OCI-M2 (cell line): Measurements from ENCODE around the gene UNC13A.

ENCODE experiments used
- DNase-seq: peaks from one replicate; lab custom pipeline; 2025; ENCODE audit not compliant: unreplicated experiment; lab: John Stamatoyannopoulos, UW

Gene UNC13A

GRCh38 chr19:17706750-17707181, 18.6 kb upstream of the UNC13A start:
- DNase-seq = no peak

GRCh38 chr19:17703824-17704463, 15.8 kb upstream of the UNC13A start:
- no peak for DNase-seq

GRCh38 chr19:17695198-17695597, 7.0 kb upstream of the UNC13A start:
- no peak for DNase-seq

- no peak for DNase-seq
Measured at GRCh38 chr19:17692566-17692965, 4.4 kb upstream of the UNC13A start.

- no peak for DNase-seq
Measured at GRCh38 chr19:17688853-17689595, 870 bp upstream of the UNC13A start.

DNA sequence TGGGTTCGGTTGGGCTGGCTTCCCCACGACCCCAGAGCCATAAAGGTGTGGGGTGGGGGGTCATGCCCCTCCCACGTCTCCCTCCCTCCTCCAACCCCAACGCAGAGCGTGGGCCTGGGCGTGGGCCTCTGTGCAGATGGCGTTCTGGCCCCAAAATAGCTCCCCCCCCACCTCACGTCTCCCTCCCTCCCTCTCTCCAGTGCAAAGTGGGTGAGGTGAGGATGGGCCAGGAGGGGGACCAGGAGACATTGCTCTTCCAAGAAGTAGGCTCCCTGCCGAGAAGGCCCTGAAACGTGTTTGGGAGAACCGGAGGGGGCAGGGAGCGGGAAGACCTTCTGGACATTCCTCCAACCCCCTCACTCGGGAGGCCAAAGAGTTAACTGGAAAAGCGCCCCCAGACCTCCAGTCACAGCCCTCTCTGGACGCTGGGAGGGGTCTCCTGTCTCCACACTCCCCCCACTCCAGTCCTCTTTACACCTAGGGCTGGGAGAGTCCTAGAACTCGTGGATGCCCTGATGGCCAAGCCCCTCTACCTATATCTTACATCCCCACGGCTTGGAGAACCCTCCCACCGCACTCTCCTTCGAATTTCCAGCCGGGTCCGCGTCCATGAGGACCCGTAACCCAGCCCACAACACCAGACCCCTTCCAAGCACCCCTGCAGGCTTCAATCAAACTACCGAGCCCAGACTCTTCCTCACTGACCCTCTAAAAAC, 855 bp downstream of the UNC13A start:
- DNase-seq = no peak

DNA sequence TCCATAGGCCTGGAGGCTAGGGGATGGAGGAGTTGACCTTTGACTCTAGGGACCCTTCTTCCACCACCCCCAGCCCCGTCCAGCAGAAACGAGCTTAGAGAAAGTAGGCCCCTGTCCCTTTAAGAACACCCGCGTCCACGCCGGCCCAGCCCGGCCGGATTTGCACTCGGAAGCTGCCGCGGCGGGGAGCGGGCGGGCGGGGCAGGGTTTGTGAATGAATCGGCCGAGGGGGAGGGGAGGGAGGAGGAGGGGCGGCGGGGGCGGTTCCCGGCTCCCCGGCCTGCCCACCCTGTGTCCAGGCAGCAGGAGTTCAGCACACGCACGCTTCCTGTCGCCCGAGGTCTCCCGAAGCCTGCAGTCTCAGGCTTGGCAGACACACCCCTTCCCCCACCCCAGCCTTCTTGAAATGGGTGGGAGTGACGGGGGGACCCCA, 1.5 kb downstream of the UNC13A start:
- no peak for DNase-seq

DNA sequence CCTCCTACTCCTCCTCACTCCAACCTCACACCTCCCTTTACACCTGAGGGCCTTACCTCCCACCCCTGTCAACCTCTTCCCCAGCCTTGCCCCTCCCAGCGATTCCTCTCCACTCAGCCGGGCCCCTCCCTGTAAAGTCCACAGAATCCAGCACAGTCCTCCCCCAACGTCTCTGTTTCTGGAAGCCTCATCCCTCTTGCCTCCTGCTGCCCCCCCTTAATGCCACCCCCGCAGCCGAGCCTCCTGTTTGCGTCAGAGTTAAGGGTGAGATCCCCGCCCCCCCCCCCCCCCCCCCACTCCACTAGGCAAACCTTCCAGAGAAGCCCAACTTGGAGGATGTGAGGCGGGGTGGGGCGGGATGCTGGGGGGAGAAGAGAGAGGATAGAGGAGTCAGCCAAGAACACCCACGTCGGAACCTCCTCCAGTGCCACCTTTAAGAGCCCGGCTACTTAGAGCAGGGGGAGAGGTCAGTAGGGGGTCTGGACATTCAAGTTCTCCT, 2.1 kb downstream of the UNC13A start:
- DNase-seq = no peak

DNA sequence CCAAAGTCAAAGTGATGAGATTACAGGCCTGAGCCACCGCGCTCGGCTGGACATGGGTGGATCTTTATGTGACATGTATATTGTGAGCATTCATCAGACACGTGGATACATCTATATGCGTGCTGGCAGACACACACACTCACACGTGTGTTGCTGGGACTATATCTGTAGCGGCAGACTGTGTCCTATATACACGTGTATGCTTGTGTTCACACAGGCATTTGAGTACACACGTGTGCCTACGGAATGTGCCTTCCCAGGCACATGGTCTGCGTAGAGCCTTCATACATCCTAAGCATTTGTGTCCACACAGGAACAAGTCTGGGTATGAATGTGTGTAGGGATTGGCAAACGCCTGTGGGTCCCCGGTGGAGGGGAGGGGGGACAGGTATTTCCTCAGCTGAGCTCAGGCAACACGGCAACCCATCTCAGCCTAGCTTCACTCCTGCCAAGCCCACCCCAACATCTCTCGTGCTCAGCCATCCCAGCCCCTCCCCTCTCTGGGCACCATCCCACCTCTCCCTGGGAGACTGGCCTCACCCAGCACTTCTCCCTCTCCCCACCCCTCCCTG, 2.6 kb downstream of the UNC13A start:
- no peak for DNase-seq

DNA sequence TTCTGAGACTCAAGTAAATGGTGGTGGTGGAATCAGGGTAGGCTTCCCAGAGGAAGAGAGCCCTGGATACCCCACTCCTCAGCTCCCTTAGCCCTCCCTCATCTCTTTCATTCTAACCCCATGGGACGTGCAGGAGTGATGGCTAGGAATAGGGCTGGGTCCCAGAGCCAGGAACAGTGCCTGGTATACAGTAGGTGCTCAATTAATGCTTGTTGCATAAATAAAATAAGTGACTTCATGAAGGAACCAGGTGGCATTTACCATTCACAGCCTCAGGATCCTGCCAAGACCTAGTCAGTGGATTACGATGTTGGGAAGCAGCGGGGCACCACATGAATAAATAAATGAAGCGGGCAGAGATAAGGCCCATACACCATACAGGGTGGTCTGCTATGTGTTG, 3.9 kb downstream of the UNC13A start:
- no peak for DNase-seq

- DNase-seq = no peak
Measured at GRCh38 chr19:17683078-17683477, 5.1 kb downstream of the UNC13A start.

DNA sequence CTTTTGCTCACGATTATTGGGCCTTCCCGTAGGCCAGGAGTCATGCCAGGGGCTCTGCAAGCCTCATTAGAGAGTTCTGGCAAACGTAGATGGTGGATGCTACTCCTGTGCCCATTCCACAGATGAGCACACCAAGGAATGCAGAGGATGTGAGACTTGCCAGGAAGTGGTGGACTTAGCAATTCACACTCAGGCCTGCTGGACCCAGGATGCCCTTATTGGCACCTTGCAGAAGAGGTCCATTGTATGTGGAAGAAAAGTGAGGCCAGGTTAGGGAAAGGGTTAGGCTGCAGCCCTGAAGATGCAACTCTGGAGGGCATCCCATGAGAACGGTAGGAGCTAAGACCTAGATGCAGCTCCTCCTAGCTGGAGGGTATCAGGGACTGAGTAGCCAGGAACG, 5.9 kb downstream of the UNC13A start:
- no peak for DNase-seq

DNA sequence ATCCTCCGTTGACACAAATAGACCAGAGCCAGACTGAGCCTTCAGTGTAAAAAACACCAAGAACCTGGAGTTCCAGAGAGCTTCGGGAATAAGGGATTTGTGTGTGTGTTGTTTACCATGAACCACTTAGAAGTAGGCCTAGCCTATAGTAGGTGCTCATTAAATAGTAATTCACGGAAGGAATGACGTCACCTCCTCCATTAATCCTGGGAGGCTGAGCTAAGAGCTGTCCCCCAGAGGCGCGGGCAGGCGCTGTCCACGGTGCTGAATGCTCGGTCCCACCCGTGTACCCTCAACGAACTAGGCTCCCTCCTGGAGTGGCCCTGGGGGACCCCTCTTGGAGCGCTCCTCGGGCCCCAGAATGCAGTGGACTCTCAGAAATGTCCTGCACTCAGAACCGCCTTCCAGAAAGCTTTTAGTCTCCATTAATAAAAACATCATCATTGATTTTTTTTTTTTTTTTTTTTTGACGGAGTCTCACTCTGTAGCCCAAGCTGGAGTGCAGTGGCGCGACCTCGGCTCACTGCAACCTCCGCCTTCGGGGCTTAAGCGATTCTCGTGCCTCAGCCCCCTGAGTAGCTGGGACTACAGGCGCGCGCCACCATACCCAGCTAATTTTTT, 6.5 kb downstream of the UNC13A start:
- no peak for DNase-seq

DNA sequence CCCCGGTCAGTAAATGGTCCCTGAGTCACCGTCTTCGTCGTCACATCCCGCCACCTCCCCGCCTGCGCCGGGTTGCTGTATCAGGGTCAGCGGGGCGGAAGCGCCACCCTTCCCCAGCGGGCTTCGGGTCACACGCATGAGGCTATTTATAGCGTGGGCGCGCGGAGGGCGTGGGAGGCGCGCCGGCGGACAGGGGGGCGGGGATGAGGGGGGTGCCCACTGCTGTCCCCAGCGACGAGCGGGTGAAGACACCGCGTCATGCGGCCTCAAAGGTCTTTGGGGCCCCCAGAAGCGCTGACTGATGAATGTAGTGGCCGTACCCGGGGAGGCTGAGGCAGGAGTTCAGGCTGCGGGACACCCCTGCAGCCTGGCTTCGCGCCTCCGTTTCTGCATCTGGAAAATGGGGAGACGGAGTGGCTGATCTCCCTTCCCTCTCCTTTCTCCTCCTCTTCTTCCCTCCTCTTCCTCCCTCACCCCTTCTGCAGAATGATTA, 7.9 kb downstream of the UNC13A start:
- DNase-seq = no peak

DNA sequence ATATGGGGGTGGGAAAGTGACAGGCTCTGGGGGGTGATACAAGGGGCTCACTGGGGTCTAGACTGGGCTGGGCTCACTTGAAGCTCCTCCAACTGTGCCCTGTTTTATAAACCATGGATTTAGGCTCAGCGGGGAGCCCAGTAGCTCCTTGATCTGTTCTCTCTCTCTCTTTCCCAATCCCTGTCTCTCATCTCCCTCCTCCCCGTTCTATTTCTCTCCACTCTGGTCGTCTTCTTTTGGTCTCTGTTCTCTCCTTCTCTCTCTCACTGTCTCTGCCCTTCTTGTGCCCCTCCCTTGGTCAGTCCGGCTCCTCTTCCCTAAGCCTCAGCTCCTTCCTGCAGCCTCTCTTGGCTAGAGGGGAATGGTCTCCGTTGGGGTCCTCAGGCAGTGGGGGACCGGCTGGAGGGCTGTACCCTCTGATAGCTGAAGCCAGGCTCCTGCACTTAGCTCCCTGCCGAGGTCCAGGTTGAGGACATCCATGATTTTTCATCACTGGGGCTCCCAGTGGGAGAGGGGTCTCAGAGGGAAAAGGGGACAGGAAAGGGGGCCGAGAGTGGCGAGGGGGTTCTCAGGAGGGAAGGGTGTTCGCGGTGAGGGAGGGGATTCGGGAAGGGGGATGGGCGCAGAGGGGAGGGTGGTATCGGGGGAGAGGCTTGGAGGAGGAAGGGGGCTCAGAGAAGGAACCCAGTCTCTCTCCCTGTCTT, 8.5 kb downstream of the UNC13A start:
- no peak for DNase-seq

GRCh38 chr19:17678836-17679235, 9.3 kb downstream of the UNC13A start:
- no peak for DNase-seq

- DNase-seq = no peak
Measured at GRCh38 chr19:17677002-17677401, 11.2 kb downstream of the UNC13A start.

DNA sequence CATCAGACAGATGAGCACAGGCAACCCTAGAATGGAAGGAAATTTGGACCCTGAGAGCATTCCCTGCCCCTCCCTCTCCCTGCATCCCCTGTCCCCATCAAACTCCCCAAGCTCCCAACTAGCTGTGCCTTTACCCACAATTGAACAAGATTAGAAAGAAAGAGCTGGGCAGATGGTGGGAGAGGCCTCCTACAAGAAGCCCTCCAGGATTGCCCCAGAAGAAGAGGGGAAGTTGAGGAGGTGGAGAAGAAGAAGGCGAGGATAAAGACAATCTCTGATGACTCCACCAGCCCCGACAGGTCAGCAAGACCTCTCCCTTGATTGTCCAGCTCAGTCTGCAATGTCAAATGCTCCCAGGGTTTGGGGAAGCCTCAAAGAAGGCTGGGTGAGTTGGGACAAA, 11.9 kb downstream of the UNC13A start:
- no peak for DNase-seq

GRCh38 chr19:17673937-17674799, 14.0 kb downstream of the UNC13A start:
- DNase-seq = no peak
